Non-pigmented ciliary epithelial cell (primary cell): ENCODE results near the gene SPATA13.
"Not testable (repeated sequence)": the region's sequence is repeated elsewhere in the genome, so short reads cannot be mapped to it uniquely, and the experiment has no call there.

Experiments used
- DNase-seq: peaks from one replicate; pipeline ENCODE4 v3.0.0-alpha.2; 2010; ENCODE audit warnings: low read depth

SPATA13 gene

GRCh38 chr13:24313439-24313838, 152.9 kb downstream of the SPATA13 start:
- no peak for DNase-seq

GRCh38 chr13:24317835-24318234, 157.3 kb downstream of the SPATA13 start:
- not testable (repeated sequence) for DNase-seq

GRCh38 chr13:24318878-24319277, 158.4 kb downstream of the SPATA13 start:
- not testable (repeated sequence) for DNase-seq

DNA sequence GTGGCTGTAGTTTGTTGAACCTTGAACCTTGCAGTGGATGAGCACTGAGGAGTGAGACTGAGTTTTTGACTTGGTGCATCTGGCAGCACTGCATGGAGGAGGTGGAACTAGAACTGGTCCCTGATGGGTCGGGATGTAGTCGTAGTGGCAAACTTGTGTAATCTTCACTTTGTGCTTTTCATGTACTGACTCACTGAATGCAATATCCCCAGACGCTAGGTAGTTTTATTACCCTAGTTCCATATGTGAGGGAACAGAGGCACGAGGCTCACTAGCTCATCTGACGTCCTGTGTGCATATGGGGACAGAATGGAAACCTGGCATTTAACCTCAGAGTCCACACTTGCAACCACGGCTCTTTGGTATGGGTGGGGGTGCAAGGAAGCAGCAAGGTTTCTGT, 159.1 kb downstream of the SPATA13 start:
- DNase-seq, result not testable (repeated sequence)

GRCh38 chr13:24321416-24321815, 160.9 kb downstream of the SPATA13 start:
- DNase-seq, result not testable (repeated sequence)

DNA sequence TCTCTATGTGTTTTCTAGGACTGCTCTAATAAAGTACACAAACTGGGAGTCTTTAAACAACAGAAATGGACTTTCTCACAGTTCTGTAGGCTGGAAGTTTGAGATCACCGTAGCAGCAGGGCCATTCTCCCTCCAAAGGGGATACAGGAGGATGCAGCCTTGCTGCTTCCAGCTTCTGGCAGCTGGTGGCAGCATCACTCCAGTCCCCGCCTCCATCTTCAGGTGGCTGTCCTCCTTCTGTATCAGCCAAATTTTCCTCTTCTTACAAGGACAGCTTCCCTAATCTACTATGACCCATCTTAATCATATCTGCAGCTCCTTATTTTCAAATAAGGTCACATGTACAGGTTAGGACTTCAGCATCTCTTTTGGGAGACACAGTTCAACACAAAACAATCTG, 161.9 kb downstream of the SPATA13 start:
- DNase-seq, result not testable (repeated sequence)

GRCh38 chr13:24323036-24323738, 162.7 kb downstream of the SPATA13 start:
- no peak for DNase-seq

DNA sequence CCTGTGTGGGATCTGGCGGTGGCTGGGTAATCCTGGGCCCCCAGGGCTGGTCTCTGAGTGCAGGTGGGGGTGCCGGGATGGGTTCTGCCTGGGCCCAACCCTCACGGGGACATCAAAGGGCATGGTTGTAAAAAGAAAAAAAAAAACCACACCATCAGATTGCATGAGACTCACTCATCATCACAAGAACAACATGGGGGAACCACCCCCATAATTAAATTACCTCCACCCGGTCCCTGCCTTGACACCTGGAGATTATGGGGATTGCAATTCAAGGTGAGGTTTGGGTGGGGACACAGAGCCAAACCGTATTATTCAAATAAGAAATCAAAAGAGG, 163.2 kb downstream of the SPATA13 start:
- DNase-seq, result no peak

GRCh38 chr13:24327598-24327997, 167.1 kb downstream of the SPATA13 start:
- not testable (repeated sequence) for DNase-seq

DNA sequence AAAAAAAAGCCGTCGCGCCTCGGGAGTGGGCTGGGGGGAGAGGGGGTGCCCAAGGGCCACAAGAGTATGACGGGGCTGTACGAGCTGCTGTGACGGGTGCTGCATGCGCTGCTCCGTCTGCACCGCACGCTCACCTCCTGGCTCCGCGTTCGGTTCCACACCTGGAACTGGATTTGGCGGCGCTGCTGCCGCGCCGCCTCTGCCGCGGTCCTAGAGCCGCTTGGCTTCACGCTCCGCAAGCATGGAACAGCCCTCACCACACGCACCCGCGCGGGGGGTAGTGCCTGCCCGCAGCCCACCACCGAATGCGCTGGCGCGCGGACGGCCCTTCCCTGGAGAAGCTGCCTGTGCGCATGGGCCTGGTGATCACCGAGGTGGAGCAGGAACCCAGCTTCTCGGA, 167.6 kb downstream of the SPATA13 start:
- no peak for DNase-seq

- DNase-seq, result no peak
Measured at GRCh38 chr13:24338721-24339120, 178.2 kb downstream of the SPATA13 start.

DNA sequence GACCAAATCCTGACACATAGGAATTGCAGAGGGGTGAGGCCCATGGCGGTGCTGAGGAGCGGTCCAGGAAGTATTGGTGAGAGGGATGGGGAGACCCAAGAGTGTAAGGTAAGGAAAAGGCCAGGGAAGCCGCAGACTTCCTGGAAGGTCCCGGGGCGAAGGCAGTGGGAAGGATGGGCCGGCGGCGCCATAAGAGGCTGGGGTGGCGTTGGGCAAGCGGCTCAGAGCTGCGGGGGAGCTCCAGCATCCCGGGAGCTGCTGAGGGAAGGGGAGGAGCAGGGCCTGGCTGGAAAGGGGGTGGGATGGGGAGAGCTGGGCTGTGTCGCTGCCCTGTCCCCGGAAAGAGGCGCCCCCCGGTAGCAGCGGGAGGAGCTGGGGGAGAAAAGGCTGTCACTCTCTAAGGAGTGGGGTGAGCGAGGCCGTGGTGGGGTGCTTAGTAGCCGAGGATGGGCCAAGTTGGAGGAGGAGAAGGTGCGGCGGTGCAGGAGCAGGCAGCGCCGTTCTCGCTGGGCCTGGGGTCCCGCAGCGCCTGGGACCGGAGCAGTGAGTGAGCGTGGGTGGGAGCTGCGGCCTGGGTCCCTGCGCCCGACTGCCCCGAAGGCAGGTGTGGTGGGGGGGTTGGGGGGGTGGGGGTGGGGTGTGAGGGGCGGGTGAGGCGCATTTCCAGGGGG, 179.6 kb downstream of the SPATA13 start:
- DNase-seq, result no peak

DNA sequence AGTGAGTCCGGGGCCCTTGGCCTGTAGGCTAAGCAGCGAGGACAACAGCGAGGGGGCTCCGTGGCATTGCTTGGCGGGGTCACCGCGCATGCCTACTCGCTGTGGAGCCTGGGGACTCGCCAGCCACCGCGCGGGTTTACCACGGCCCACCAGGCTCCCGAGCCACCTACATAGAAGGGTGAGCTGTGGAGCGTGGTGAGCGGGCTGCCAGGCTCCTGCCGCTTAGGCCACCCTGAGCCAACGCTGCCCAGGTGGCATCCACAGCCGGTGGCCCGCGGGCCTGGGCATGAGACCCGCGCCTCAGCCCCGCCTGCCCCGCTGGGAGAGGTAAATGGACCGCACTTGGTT, 180.1 kb downstream of the SPATA13 start:
- DNase-seq, result no peak

DNA sequence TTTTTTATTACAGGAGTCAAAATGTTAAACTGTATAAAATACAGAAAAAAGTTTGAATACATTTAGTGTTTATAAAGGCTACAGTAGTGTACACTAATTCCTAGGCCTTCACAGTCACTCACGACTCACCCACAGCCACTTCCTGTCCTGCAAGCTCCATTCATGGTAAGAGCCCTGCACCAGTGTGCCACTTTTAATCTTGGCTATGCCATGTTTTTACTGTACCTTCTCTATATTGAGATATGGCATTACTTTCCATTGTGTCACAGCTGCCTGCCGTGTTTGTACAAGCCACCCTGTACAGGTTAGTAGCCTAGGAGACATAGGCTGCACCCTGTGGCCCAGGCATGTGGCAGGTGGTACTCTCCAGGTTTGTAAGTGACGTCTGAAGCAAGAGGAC, 180.9 kb downstream of the SPATA13 start:
- DNase-seq, result no peak

- no peak for DNase-seq
Measured at GRCh38 chr13:24348385-24348784, 187.9 kb downstream of the SPATA13 start.

DNA sequence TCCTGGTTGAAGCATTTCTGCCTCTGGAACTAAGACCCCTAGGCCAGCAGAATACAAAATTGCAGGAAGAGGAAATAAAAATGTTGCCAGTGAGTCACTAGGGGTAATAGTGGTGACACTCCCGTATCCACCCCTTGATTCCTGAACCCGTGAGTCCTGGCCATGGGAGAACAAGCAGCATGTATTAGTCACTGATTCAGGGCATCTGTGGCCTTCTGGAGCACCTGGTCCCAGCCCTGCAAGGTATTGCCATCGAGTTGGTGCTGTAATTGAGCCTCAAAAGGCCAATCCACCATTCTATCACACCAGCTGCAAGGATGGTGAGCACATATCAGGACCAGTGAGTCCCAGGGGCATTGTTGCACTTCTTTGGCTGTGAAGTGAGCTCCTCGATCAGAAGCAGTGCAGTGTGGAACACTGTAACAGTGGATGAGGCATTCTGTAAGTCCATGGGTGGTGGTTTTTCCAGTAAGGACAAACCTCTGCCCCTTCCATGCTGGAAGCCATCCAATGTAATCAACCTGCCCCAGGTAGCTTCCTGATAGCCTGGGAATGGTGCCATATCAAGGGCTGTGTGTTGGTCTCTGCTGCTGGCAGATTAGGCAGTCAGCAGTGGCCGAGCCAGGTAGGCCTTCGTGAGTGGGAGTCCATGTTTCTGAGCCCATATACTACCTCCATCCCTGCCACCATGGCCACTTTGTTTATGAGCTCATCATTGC, 188.4 kb downstream of the SPATA13 start:
- no peak for DNase-seq

- not testable (repeated sequence) for DNase-seq
Measured at GRCh38 chr13:24349778-24350664, 189.5 kb downstream of the SPATA13 start.

GRCh38 chr13:24351423-24351822, 190.9 kb downstream of the SPATA13 start:
- DNase-seq, result no peak

GRCh38 chr13:24353736-24354135, 193.2 kb downstream of the SPATA13 start:
- no peak for DNase-seq

- no peak for DNase-seq
Measured at GRCh38 chr13:24355103-24355502, 194.6 kb downstream of the SPATA13 start.

DNA sequence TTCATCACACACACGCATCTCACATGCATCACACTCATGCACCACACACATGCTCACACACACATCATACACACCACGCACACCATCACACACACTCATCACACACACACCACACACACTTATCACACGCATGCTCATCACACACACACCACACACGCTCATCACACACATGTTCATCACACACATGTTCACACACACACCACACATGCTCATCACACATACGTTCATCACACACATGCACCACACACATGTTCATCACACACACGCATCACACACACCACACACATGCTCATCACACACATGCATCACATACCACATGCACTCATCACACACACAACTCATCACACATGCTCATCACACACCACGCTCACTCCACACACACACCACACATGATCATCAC, 195.8 kb downstream of the SPATA13 start:
- DNase-seq, result no peak
